ENCODE results near the gene ENG.
A peak's percentile ranks its signal among the peaks of the same experiment; 100 is the strongest.

Gene ENG

GRCh38 chr9:127812936-127813675 lies 41.4 kb downstream of the ENG start:
- no peak for DNase-seq

GRCh38 chr9:127812011-127812410 lies 42.4 kb downstream of the ENG start:
- no peak for DNase-seq

- DNase-seq, result no peak
These were observed 43.9 kb downstream of the ENG start for GRCh38 chr9:127810378-127811187.

GRCh38 chr9:127809540-127810377 lies 44.7 kb downstream of the ENG start:
- no peak for DNase-seq

- DNase-seq, result no peak
These were observed 45.4 kb downstream of the ENG start for GRCh38 chr9:127809002-127809539.

GRCh38 chr9:127808347-127809001 lies 46.0 kb downstream of the ENG start:
- no peak for DNase-seq

- no peak for DNase-seq
These were observed 47.6 kb downstream of the ENG start for GRCh38 chr9:127806871-127807270.

- DNase-seq, result no peak
These were observed 48.8 kb downstream of the ENG start for GRCh38 chr9:127805620-127806019.

- DNase-seq, result no peak
These were observed 50.7 kb downstream of the ENG start for GRCh38 chr9:127803507-127804352.

- peak; percentile 40 for DNase-seq
These were observed 51.6 kb downstream of the ENG start, which contains the start of gene FPGS for GRCh38 chr9:127802576-127803443. Gene FPGS, plus strand, starts transcription at chr9:127802882. Its CDS starts 43 bp downstream, at chr9:127802925.

GRCh38 chr9:127801955-127802575 lies 52.4 kb downstream of the ENG start:
- DNase-seq, result no peak

- no peak for DNase-seq
These were observed 57.5 kb downstream of the ENG start for GRCh38 chr9:127796852-127797370.

GRCh38 chr9:127796225-127796813 lies 58.1 kb downstream of the ENG start:
- no peak for DNase-seq

- DNase-seq, result no peak
These were observed 60.3 kb downstream of the ENG start for GRCh38 chr9:127794001-127794791.

GRCh38 chr9:127793093-127793708 lies 61.3 kb downstream of the ENG start:
- DNase-seq, result no peak

- DNase-seq, result no peak
These were observed 61.9 kb downstream of the ENG start for GRCh38 chr9:127792417-127793031.

GRCh38 chr9:127791085-127791484 lies 63.4 kb downstream of the ENG start:
- DNase-seq, result no peak

Data from NCI-H1417 treated with DMSO at 0.1 percent for 48 hours (cell line).